ENCODE results near the gene PLK3.
A peak's percentile ranks its signal among the peaks of the same experiment; 100 is the strongest.
"Not testable (repeated sequence)": the region's sequence is repeated elsewhere in the genome, so short reads cannot be mapped to it uniquely, and the experiment has no call there.

Gene PLK3

GRCh38 chr1:44810101-44810761 is 10.1 kb downstream of the PLK3 start:
- DNase-seq: peak; percentile 31 to 86

- DNase-seq: not testable (repeated sequence)
Measured at GRCh38 chr1:44810762-44811105, 10.6 kb downstream of the PLK3 start.

GRCh38 chr1:44811234-44811633 is 11.1 kb downstream of the PLK3 start:
- DNase-seq: no peak

GRCh38 chr1:44812822-44813543 is 12.8 kb downstream of the PLK3 start:
- DNase-seq: no peak

GRCh38 chr1:44815926-44816325 is 15.7 kb downstream of the PLK3 start:
- not testable (repeated sequence) for DNase-seq

GRCh38 chr1:44817307-44817706 is 17.1 kb downstream of the PLK3 start:
- DNase-seq: no peak

GRCh38 chr1:44817771-44818495 is 17.8 kb downstream of the PLK3 start:
- no peak for DNase-seq

GRCh38 chr1:44819196-44819607 is 19.0 kb downstream of the PLK3 start:
- no peak for DNase-seq

- no peak for DNase-seq
Measured at GRCh38 chr1:44819608-44820327, 19.6 kb downstream of the PLK3 start.

GRCh38 chr1:44820328-44821239 is 20.4 kb downstream of the PLK3 start:
- DNase-seq: no peak

GRCh38 chr1:44821240-44821715 is 21.1 kb downstream of the PLK3 start:
- DNase-seq: no peak

GRCh38 chr1:44822131-44822701 is 22.0 kb downstream of the PLK3 start:
- no peak for DNase-seq

GRCh38 chr1:44822981-44823451 is 22.8 kb downstream of the PLK3 start:
- DNase-seq: no peak

- DNase-seq: not testable (repeated sequence)
Measured at GRCh38 chr1:44824392-44824791, 24.2 kb downstream of the PLK3 start.

GRCh38 chr1:44826375-44827196 is 26.4 kb downstream of the PLK3 start:
- DNase-seq: no peak

- no peak for DNase-seq
Measured at GRCh38 chr1:44827197-44828002, 27.2 kb downstream of the PLK3 start.

- no peak for DNase-seq
Measured at GRCh38 chr1:44828003-44828651, 27.9 kb downstream of the PLK3 start.

GRCh38 chr1:44828841-44829440 is 28.8 kb downstream of the PLK3 start:
- no peak for DNase-seq
